GM12878 (cell line): ENCODE data around the gene IGHMBP2.

Experiments
- CEBPB ChIP-seq, 2 experiments: fragments of 150-350 bp in 1 of 2; IDR thresholded peaks; 2 replicates each; pipeline ENCODE4 v1.6.1; 2012 to 2014; ENCODE audit warnings: low read depth in 2 of 2, low read length in 2 of 2, borderline replicate concordance in 1 of 2, inconsistent platforms in 1 of 2
- CHD1 ChIP-seq: IDR thresholded peaks from 2 replicates; pipeline ENCODE4 v1.6.1; 2012; ENCODE audit warnings: low read depth, low read length, improper control_type of control experiment
- CHD2 ChIP-seq: IDR thresholded peaks from 2 replicates; pipeline ENCODE4 v1.6.1; 2011; ENCODE audit warnings: low read depth, low read length, improper control_type of control experiment, borderline replicate concordance
- CTCF ChIP-seq, 3 experiments: IDR thresholded peaks in 2 of 3; conservative IDR thresholded peaks in 1 of 3; 2 replicates each; pipeline ENCODE4 v1.5.1; 2011; ENCODE audit warnings: low read depth in 3 of 3, low read length in 3 of 3, mild to moderate bottlenecking in 3 of 3, control low read depth in 2 of 3, moderate library complexity in 2 of 3, inconsistent platforms in 1 of 3, mixed read lengths in 1 of 3; ENCODE audit not compliant: control insufficient read depth in 2 of 3, insufficient read depth in 1 of 3; ENCODE audit errors: extremely low read depth in 1 of 3
- EGR1 ChIP-seq, 2 experiments: IDR thresholded peaks; 1 replicate in 1 of 2; 2 replicates in 1 of 2; pipeline ENCODE4 v1.6.1; 2011 to 2012; ENCODE audit warnings: low read depth in 2 of 2, low read length in 2 of 2, borderline replicate concordance in 1 of 2, mild to moderate bottlenecking in 1 of 2, moderate library complexity in 1 of 2
- MAX ChIP-seq: IDR thresholded peaks from 2 replicates; pipeline ENCODE4 v1.6.1; 2012; ENCODE audit warnings: low read depth, low read length, improper control_type of control experiment
- POLR2AphosphoS2 ChIP-seq: IDR thresholded peaks from 2 replicates; pipeline ENCODE4 v1.6.1; 2011; ENCODE audit warnings: low read depth, mild to moderate bottlenecking, low read length, improper control_type of control experiment, moderate library complexity
- ZBTB40 ChIP-seq: fragments of 450-650 bp; IDR thresholded peaks from 2 replicates; pipeline ENCODE4 v1.6.1; 2016; ENCODE audit warnings: mild to moderate bottlenecking, moderate library complexity, borderline replicate concordance

GRCh38 chr11:68942095-68942620 is 38.5 kb downstream of the IGHMBP2 start:
- TF ChIP-seq MAX, result no peak
- no peak for TF ChIP-seq CEBPB (IDR thresholded peaks at IDR 0.05; ENCODE audit: borderline replicate concordance in 1 of 2, low read depth in 2 of 2, low read length in 2 of 2)
- no peak for TF ChIP-seq CTCF (IDR thresholded peaks at IDR 0.05 in 2 of 3, conservative IDR thresholded peaks at IDR 0.05 in 1 of 3; ENCODE audit: control insufficient read depth in 2 of 3, extremely low read depth in 1 of 3, insufficient read depth in 1 of 3, low read depth in 3 of 3, low read length in 3 of 3)
- no peak for TF ChIP-seq CHD2
- no peak for TF ChIP-seq EGR1 (IDR thresholded peaks at IDR 0.05; ENCODE audit: borderline replicate concordance in 1 of 2, low read depth in 2 of 2, low read length in 2 of 2)
- TF ChIP-seq POLR2AphosphoS2, result no peak
- TF ChIP-seq CHD1, result no peak
- TF ChIP-seq ZBTB40, result no peak
